ENCODE data around the gene GPX6. TPM values are rescaled to one million over a fixed set of nuclear protein-coding genes. Genes with fewer than 3 reads are reported as not detected.

Gene GPX6
- total RNA-seq, 4 donors from 2014 or later, result not detected

GRCh38 chr6:28543651-28544610, 28.3 kb upstream of the GPX6 start:
- intact Hi-C loops (cut with DNase I; ENCODE audit: low total_unique reads), result no loop called here
- H3K27ac ChIP-seq, result peak overlapping the region in 1 of 2 donors; percentile 60
- DNase-seq, result peak; percentile 13 to 29
- no peaks in the 10 kb centered on the region for H3K36me3 ChIP-seq
- no peaks in the 10 kb centered on the region for H3K4me1 ChIP-seq
- peak overlapping the region in 1 of 2 donors; percentile 14 for H3K4me3 ChIP-seq
- no peaks in the 10 kb centered on the region for H3K9me3 ChIP-seq
- peaks cover 0 to 6% of the 10 kb centered on the region in 2 donors for H3K27me3 ChIP-seq
- TF ChIP-seq POLR2A (IDR thresholded peaks at IDR 0.05) (no peak), CTCF (IDR thresholded peaks at IDR 0.05) (no peak)

GRCh38 chr6:28542440-28543296, 27.1 kb upstream of the GPX6 start:
- no peaks in the 10 kb centered on the region for H3K36me3 ChIP-seq
- peak overlapping the region; percentile 17 to 24 for H3K4me3 ChIP-seq
- peak overlapping the region in 1 of 2 donors; percentile 2 for H3K27ac ChIP-seq
- no peaks in the 10 kb centered on the region for H3K9me3 ChIP-seq
- peaks cover 0 to 2% of the 10 kb centered on the region in 2 donors for H3K27me3 ChIP-seq
- H3K4me1 ChIP-seq, result no peaks in the 10 kb centered on the region
- intact Hi-C loops (cut with DNase I; ENCODE audit: low total_unique reads), result no loop called here
- DNase-seq, result peak; percentile 66 to 67
- TF ChIP-seq POLR2A (IDR thresholded peaks at IDR 0.05), result no peak
- peak in 2 of 4 experiments; percentile 58 to 62 for TF ChIP-seq CTCF (IDR thresholded peaks at IDR 0.05)

GRCh38 chr6:28541996-28542395, 26.4 kb upstream of the GPX6 start:
- intact Hi-C loops (cut with DNase I; ENCODE audit: low total_unique reads), result no loop called here
- TF ChIP-seq POLR2A (IDR thresholded peaks at IDR 0.05) (no peak), CTCF (IDR thresholded peaks at IDR 0.05) (no peak)
- Histone ChIP-seq H3K4me1 (no peaks in the 10 kb centered on the region), H3K27me3 (no peaks in the 10 kb centered on the region), H3K9me3 (no peaks in the 10 kb centered on the region), H3K4me3 (peak overlapping the region in 1 of 2 donors; percentile 24), H3K27ac (peak overlapping the region in 1 of 2 donors; percentile 2), H3K36me3 (no peaks in the 10 kb centered on the region)
- no peak for DNase-seq

- intact Hi-C loops (cut with DNase I; ENCODE audit: low total_unique reads), result no loop called here
- Histone ChIP-seq H3K4me1 (no peaks in the 10 kb centered on the region), H3K36me3 (no peaks in the 10 kb centered on the region), H3K9me3 (no peaks in the 10 kb centered on the region), H3K27ac (no peak overlapping the region), H3K27me3 (no peaks in the 10 kb centered on the region), H3K4me3 (no peak overlapping the region)
- TF ChIP-seq POLR2A (IDR thresholded peaks at IDR 0.05) (no peak), CTCF (IDR thresholded peaks at IDR 0.05) (no peak)
- no peak for DNase-seq
These were observed 22.0 kb upstream of the GPX6 start for GRCh38 chr6:28537509-28538140.
